Activated CD8-positive, alpha-beta memory T cell treated with anti-CD3 and anti-CD28 coated beads, Interleukin-2, amount 10 ng/mL, durations not matched to agents 7 days and 5 days (primary cell): ENCODE data around the gene MEF2A. TPM values are rescaled to one million over a fixed set of nuclear protein-coding genes. Genes with fewer than 3 reads are reported as not detected.
"Not testable (repeated sequence)": the region's sequence is repeated elsewhere in the genome, so short reads cannot be mapped to it uniquely, and the experiment has no call there.

Experiments
- ATAC-seq: fragments of 150-1000 bp; cut with Tn5 transposase; one replicate; pipeline ENCODE4 v1.10.0; 2021; ENCODE audit warnings: moderate library complexity
- CTCF ChIA-PET: fragments of 350-600 bp; sonication (Branson Sonifier 250); formaldehyde crosslinking; loops from one replicate; lab custom pipeline; 2021; ENCODE audit warnings: antibody characterized with exemption; lab: Charles Lee
- DNase-seq: peaks from one replicate; pipeline ENCODE4 v3.0.0-alpha.2; 2020
- H3K27ac Mint-ChIP-seq: one replicate; pipeline ENCODE4 v1.8.0; 2021; ENCODE audit warnings: mild to moderate bottlenecking, mixed read lengths
- H3K27me3 Mint-ChIP-seq: one replicate; pipeline ENCODE4 v1.8.0; 2021; ENCODE audit warnings: mixed read lengths
- H3K36me3 Mint-ChIP-seq: one replicate; pipeline ENCODE4 v1.8.0; 2021; ENCODE audit warnings: mild to moderate bottlenecking, mixed read lengths
- H3K4me1 Mint-ChIP-seq: one replicate; pipeline ENCODE4 v1.8.0; 2021; ENCODE audit warnings: mixed read lengths
- H3K4me3 Mint-ChIP-seq: one replicate; pipeline ENCODE4 v1.8.0; 2021; ENCODE audit warnings: mild to moderate bottlenecking, moderate library complexity, mixed read lengths
- H3K9me3 Mint-ChIP-seq: one replicate; pipeline ENCODE4 v1.8.0; 2022; ENCODE audit warnings: low read depth, mixed read lengths
- total RNA-seq, 2 experiments: library from RNA; stranded (reverse); gene quantifications; one replicate each; pipeline ENCODE4 v1.2.3, GENCODE V29; 2021

MEF2A gene
- total RNA-seq, 2 experiments from 2014 or later: 20.4 to 23.4 TPM

DNA sequence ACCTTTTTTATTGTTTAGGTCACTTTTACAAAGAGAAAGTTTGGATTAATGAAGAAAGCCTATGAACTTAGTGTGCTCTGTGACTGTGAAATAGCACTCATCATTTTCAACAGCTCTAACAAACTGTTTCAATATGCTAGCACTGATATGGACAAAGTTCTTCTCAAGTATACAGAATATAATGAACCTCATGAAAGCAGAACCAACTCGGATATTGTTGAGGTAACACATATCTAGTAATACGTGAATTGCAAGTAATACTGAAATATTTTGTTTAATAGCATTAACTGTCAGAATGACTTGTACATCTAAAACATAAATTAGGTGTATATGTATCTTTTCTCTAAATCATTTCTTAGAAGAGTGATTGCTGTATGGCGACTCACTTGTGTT, 79.8 kb downstream of the MEF2A start:
- Mint-ChIP-seq H3K4me3 (no peak overlapping the region), H3K36me3 (peaks cover 49% of the 10 kb centered on the region), H3K4me1 (peaks cover 3% of the 10 kb centered on the region), H3K27ac (no peak overlapping the region), H3K27me3 (no peaks in the 10 kb centered on the region), H3K9me3 (peaks cover 8% of the 10 kb centered on the region)
- CTCF ChIA-PET: no interaction called here
- DNase-seq (no peak), ATAC-seq (no peak)

DNA sequence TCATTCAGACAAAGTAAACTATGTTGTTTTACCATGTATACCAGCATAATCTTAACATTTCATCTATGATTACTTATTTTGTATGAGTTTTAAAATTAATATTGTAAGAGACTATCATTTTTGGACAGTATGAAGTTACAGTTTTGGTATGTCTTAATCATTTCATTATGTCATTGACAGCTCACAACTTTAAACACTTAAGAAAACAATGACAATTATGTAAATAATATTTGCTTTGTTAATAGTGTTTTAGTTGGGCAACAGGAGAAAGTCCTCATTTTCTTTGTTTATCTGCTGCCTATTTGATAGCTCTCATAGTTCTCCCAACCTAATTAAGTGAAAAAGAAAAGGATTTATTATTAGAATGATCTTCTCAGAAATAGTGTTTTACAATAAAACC, 80.2 kb downstream of the MEF2A start:
- DNase-seq: no peak
- peaks cover 8% of the 10 kb centered on the region for H3K9me3 Mint-ChIP-seq
- no peak overlapping the region for H3K4me3 Mint-ChIP-seq
- ATAC-seq: no peak
- H3K36me3 Mint-ChIP-seq: peaks cover 45% of the 10 kb centered on the region
- H3K27ac Mint-ChIP-seq: no peak overlapping the region
- CTCF ChIA-PET: interaction anchor here (1.4 kb wide), 1 partner anchor 90 kb away, joined by 3 read pairs; no protein-coding TSS in a partner anchor
- no peaks in the 10 kb centered on the region for H3K27me3 Mint-ChIP-seq
- peaks cover 4% of the 10 kb centered on the region for H3K4me1 Mint-ChIP-seq

- DNase-seq: no peak
- Mint-ChIP-seq H3K9me3 (peaks cover 1% of the 10 kb centered on the region), H3K4me3 (no peak overlapping the region), H3K27ac (no peak overlapping the region), H3K27me3 (no peaks in the 10 kb centered on the region), H3K36me3 (peaks cover 14% of the 10 kb centered on the region), H3K4me1 (peaks cover 4% of the 10 kb centered on the region)
- ATAC-seq: no peak
- CTCF ChIA-PET: no interaction called here
Observed at GRCh38 chr15:99651023-99651807, 85.4 kb downstream of the MEF2A start.

- ATAC-seq (no peak), DNase-seq (no peak)
- H3K4me1 Mint-ChIP-seq: peaks cover 6% of the 10 kb centered on the region
- no peaks in the 10 kb centered on the region for H3K9me3 Mint-ChIP-seq
- H3K4me3 Mint-ChIP-seq: no peak overlapping the region
- peaks cover 4% of the 10 kb centered on the region for H3K36me3 Mint-ChIP-seq
- CTCF ChIA-PET: no interaction called here
- H3K27me3 Mint-ChIP-seq: no peaks in the 10 kb centered on the region
- no peak overlapping the region for H3K27ac Mint-ChIP-seq
Observed at GRCh38 chr15:99656205-99656604, 90.4 kb downstream of the MEF2A start.

- ATAC-seq: no peak
- DNase-seq: no peak
- CTCF ChIA-PET: no interaction called here
- H3K4me1 Mint-ChIP-seq: peaks cover 5% of the 10 kb centered on the region
- peaks cover 4% of the 10 kb centered on the region for H3K36me3 Mint-ChIP-seq
- no peaks in the 10 kb centered on the region for H3K9me3 Mint-ChIP-seq
- H3K27ac Mint-ChIP-seq: no peak overlapping the region
- H3K27me3 Mint-ChIP-seq: no peaks in the 10 kb centered on the region
- no peak overlapping the region for H3K4me3 Mint-ChIP-seq
Observed at GRCh38 chr15:99657996-99658395, 92.2 kb downstream of the MEF2A start.

- H3K4me1 Mint-ChIP-seq: peaks cover under 1% of the 10 kb centered on the region
- peaks cover 3% of the 10 kb centered on the region for H3K9me3 Mint-ChIP-seq
- ATAC-seq: no peak
- no peaks in the 10 kb centered on the region for H3K27me3 Mint-ChIP-seq
- CTCF ChIA-PET: no interaction called here
- no peak overlapping the region for H3K4me3 Mint-ChIP-seq
- H3K27ac Mint-ChIP-seq: no peak overlapping the region
- peaks cover 11% of the 10 kb centered on the region for H3K36me3 Mint-ChIP-seq
- no peak for DNase-seq
Observed at GRCh38 chr15:99662903-99663302, 97.1 kb downstream of the MEF2A start.

DNA sequence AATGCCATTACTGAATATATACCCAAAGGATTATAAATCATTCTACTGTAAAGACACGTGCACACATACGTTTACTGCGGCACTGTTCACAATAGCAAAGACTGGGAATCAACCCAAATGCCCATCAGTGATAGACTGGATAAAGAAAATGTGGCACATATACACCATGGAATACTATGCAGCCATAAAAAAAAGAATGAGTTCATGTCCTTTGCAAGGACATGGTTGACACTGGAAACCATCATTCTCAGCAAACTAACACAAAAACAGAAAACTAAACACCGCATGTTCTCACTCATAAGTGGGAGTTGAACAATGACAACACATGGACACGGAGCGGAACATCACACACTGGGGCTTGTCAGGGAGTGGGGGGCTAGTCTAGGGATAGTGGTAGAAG, 100.3 kb downstream of the MEF2A start:
- ATAC-seq, H3K4me1 Mint-ChIP-seq, H3K27ac Mint-ChIP-seq, H3K9me3 Mint-ChIP-seq, DNase-seq, H3K27me3 Mint-ChIP-seq, H3K4me3 Mint-ChIP-seq, CTCF ChIA-PET: not testable (repeated sequence)
- H3K36me3 Mint-ChIP-seq: peaks cover 11% of the 10 kb centered on the region

GRCh38 chr15:99668533-99669182, 102.9 kb downstream of the MEF2A start:
- Mint-ChIP-seq H3K27ac (no peak overlapping the region), H3K36me3 (peaks cover 14% of the 10 kb centered on the region), H3K27me3 (no peaks in the 10 kb centered on the region), H3K4me3 (no peak overlapping the region), H3K4me1 (no peaks in the 10 kb centered on the region), H3K9me3 (peaks cover 3% of the 10 kb centered on the region)
- CTCF ChIA-PET: interaction anchor here (1.4 kb wide), 1 partner anchor 35 kb away, joined by 4 read pairs; no protein-coding TSS in a partner anchor
- ATAC-seq (no peak), DNase-seq (no peak)

GRCh38 chr15:99669250-99669649, 103.5 kb downstream of the MEF2A start:
- no peak for DNase-seq
- Mint-ChIP-seq H3K36me3 (peaks cover 13% of the 10 kb centered on the region), H3K9me3 (peaks cover 3% of the 10 kb centered on the region), H3K27ac (no peak overlapping the region), H3K27me3 (no peaks in the 10 kb centered on the region), H3K4me1 (no peaks in the 10 kb centered on the region), H3K4me3 (no peak overlapping the region)
- CTCF ChIA-PET: interaction anchor here (1.4 kb wide), 1 partner anchor 35 kb away, joined by 4 read pairs; no protein-coding TSS in a partner anchor
- ATAC-seq: no peak

DNA sequence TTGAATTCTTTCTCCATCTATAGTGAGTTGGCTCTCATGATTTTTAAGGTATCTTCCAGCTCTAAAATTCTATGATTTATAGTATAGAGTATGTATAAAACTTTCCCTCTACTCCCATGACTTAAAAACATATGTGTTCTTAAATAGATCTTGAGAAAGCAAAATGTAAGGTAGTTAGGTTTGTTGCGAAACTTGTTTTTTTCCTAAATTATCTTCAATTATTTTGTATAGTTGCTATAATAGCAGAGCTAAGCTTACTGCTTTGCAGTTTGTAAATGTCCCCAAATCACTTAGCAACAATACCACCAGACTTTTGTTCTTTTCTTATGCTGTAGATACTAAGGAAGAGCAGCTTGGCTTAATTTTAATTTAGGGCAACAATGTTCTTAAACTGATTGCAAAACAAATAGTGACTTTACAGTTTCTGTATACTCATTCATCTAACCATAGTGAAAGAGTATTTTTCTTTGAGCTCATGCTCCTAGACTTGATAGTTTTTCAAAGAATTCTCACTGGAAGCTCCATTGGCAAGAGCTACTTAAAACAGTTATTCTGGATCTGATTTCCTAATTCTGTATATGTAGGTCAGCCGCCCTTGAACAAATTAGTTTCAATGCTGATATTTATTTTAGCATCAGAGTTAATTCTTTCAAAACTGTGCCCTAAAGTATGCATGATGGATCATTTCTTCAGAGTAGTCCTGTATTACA, 106.3 kb downstream of the MEF2A start:
- no peaks in the 10 kb centered on the region for H3K27me3 Mint-ChIP-seq
- H3K36me3 Mint-ChIP-seq: peaks cover 21% of the 10 kb centered on the region
- H3K27ac Mint-ChIP-seq: no peak overlapping the region
- no peak for ATAC-seq
- H3K4me1 Mint-ChIP-seq: peaks cover 1% of the 10 kb centered on the region
- CTCF ChIA-PET: interaction anchor here (0.7 to 1.2 kb wide), 2 partner anchors 16 to 32 kb away, joined by 3 read pairs; no protein-coding TSS in a partner anchor
- H3K4me3 Mint-ChIP-seq: no peak overlapping the region
- no peaks in the 10 kb centered on the region for H3K9me3 Mint-ChIP-seq
- DNase-seq: no peak

DNA sequence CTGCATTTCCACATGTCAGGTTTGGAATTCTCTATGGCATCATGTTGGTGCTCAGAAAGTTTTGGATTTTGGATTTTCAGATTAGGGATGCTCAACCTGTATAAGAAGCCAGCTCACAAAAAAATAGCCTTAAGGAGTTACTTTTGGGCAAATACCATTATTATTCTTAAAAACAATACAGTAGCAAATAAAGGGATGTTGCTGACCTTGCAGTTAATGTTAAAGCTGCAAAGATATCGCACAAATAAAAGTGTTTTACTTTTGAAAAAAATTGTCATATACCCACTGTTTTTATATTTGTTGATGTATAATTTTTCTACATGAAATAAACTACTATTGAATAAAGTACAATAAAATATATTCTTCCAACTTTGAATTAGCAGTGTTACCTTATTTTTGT, 107.3 kb downstream of the MEF2A start:
- no peak overlapping the region for H3K27ac Mint-ChIP-seq
- ATAC-seq (no peak), DNase-seq (no peak)
- CTCF ChIA-PET: no interaction called here
- H3K36me3 Mint-ChIP-seq: peaks cover 29% of the 10 kb centered on the region
- H3K4me1 Mint-ChIP-seq: peaks cover 1% of the 10 kb centered on the region
- no peak overlapping the region for H3K4me3 Mint-ChIP-seq
- H3K27me3 Mint-ChIP-seq: no peaks in the 10 kb centered on the region
- H3K9me3 Mint-ChIP-seq: no peaks in the 10 kb centered on the region

- no peak overlapping the region for H3K27ac Mint-ChIP-seq
- CTCF ChIA-PET: no interaction called here
- peaks cover 40% of the 10 kb centered on the region for H3K36me3 Mint-ChIP-seq
Observed at GRCh38 chr15:99674279-99674678, 108.5 kb downstream of the MEF2A start.

DNA sequence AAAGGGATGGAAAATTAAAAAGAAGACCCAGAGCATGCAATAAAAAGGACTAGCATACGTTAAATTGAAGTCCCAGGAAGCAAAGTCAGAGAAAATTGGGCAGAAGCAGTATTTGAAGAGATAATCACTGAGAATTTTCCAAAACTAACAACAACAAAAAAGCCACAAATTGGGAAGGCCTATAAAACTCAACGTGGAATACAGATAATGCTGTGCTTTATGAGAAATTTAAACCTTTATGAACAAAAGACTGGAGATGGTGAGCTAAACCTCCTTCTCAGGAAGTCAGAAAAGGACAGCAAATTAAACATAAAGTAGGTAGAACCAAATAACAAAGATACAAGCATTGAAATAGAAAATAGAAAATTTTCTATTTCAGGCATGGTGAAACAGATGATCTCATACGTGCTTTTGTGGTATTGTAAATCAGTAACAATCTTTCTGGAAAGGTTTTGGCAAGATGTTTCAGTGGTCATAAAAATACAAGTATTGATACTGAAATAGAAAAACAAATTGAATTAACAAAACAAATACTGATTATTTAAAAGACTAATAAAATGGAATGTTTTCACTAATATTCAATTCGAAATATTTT, 111.9 kb downstream of the MEF2A start:
- Mint-ChIP-seq H3K9me3 (no peaks in the 10 kb centered on the region), H3K27me3 (no peaks in the 10 kb centered on the region), H3K27ac (no peak overlapping the region), H3K36me3 (peaks cover 44% of the 10 kb centered on the region), H3K4me1 (peaks cover 9% of the 10 kb centered on the region), H3K4me3 (no peak overlapping the region)
- CTCF ChIA-PET: no interaction called here
- DNase-seq (no peak), ATAC-seq (no peak)

More at GRCh38 chr15:99674279-99674678, 108.5 kb downstream of the MEF2A start:
- peaks cover 1% of the 10 kb centered on the region for H3K4me1 Mint-ChIP-seq
- no peak overlapping the region for H3K4me3 Mint-ChIP-seq
- no peaks in the 10 kb centered on the region for H3K27me3 Mint-ChIP-seq
- no peaks in the 10 kb centered on the region for H3K9me3 Mint-ChIP-seq
- ATAC-seq (no peak), DNase-seq (no peak)
